ENCODE results near the gene OGDH. TPM values are rescaled to one million over a fixed set of nuclear protein-coding genes. Genes with fewer than 3 reads are reported as not detected.

The OGDH gene
- total RNA-seq, 1 donor from 2014 or later, result 73.7 TPM

DNA sequence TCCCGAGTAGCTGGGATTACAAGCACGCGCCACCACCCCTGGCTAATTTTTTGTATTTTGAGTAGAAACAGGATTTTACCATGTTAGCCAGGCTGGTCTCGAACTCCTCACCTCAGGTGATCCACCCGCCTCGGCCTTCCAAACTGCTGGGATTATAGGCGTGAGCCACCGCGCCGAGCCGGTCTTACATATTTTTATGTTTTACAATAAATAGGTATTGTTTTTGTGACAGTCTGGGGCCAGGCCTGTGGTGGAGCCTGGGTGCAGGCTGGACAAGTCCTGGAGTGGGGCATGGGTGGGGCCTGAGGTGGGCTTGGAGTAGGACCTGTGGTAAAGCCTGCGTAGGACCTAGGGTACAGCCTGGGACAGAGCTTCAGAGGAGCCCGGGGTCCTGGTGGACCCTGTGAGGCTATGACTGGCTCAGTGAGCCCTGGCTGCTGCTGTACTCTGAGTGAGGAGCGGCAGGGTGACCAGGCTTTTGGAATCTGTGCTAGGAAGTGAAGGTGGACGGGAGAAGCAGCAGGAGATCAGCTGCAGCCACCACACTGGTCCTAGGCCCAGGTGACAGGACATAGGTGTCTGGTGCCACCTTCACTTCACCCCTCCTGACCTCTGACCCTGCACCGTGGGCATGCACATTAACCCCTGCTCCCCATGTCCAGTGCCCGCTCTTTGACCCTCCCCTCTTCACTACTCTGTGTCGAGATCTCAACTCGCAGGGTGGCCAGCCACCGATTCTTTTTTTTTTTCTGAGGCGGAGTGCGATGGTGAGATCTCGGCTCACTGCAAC, 132.6 kb downstream of the OGDH start:
- Histone ChIP-seq H3K9ac (ENCODE audit: low read length) (no peak overlapping the region), H3K9me3 (ENCODE audit: insufficient read depth, low read depth, low read length) (no peaks in the 10 kb centered on the region), H3K4me3 (ENCODE audit: insufficient read depth, low read depth, low read length) (no peak overlapping the region), H3K27me3 (ENCODE audit: insufficient read depth, low read length) (no peaks in the 10 kb centered on the region), H4K20me1 (ENCODE audit: insufficient read depth, low read length) (no peaks in the 10 kb centered on the region), H3K27ac (ENCODE audit: low read depth, low read length) (no peak overlapping the region), H2AFZ (ENCODE audit: low read depth, low read length) (no peak overlapping the region), H3K4me1 (ENCODE audit: insufficient read depth, low read length) (peaks cover 4% of the 10 kb centered on the region), H3K79me2 (ENCODE audit: insufficient read depth, low read length) (no peaks in the 10 kb centered on the region), H3K36me3 (ENCODE audit: insufficient read depth, low read length) (no peaks in the 10 kb centered on the region), H3K4me2 (ENCODE audit: low read length) (no peak overlapping the region)
- no peak for DNase-seq (ENCODE audit: low read depth)
- Mint-ChIP-seq H3K4me1 (ENCODE audit: low read depth, unreplicated experiment) (no peaks in the 10 kb centered on the region), H3K27ac (ENCODE audit: unreplicated experiment) (no peak overlapping the region), H3K9me3 (ENCODE audit: unreplicated experiment) (no peaks in the 10 kb centered on the region), H3K27me3 (ENCODE audit: low read depth, unreplicated experiment) (no peaks in the 10 kb centered on the region), H3K36me3 (ENCODE audit: low read depth, unreplicated experiment) (no peaks in the 10 kb centered on the region), H3K4me3 (ENCODE audit: unreplicated experiment) (no peak overlapping the region)
- TF ChIP-seq EZH2 (IDR thresholded peaks at IDR 0.05; ENCODE audit: insufficient read depth, low read length), result no peak
- TF ChIP-seq, protein P1, sequence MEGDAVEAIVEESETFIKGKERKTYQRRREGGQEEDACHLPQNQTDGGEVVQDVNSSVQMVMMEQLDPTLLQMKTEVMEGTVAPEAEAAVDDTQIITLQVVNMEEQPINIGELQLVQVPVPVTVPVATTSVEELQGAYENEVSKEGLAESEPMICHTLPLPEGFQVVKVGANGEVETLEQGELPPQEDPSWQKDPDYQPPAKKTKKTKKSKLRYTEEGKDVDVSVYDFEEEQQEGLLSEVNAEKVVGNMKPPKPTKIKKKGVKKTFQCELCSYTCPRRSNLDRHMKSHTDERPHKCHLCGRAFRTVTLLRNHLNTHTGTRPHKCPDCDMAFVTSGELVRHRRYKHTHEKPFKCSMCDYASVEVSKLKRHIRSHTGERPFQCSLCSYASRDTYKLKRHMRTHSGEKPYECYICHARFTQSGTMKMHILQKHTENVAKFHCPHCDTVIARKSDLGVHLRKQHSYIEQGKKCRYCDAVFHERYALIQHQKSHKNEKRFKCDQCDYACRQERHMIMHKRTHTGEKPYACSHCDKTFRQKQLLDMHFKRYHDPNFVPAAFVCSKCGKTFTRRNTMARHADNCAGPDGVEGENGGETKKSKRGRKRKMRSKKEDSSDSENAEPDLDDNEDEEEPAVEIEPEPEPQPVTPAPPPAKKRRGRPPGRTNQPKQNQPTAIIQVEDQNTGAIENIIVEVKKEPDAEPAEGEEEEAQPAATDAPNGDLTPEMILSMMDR (IDR thresholded peaks at IDR 0.05; ENCODE audit: insufficient read depth, low read depth, low read length), result no peak
- no peak for FAIRE-seq

DNA sequence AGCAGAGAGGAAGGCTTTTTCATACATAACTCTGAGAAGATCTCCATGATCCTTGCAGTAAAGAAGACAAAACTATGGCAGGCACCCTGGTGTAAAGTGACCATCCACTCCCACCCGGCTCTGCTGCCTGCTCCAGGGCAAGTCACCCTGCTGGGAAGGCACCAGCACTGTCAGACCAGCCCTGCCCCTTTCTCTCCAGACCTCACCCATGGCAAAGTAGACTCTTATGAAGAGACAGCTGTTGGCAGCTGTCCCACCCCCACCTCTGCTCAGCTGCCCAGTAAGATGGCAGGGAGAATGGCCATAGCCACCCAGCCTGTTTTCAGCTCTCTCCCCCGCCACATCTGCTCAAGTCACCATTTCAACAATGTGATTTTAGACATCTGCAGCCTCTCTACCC, 133.6 kb downstream of the OGDH start:
- DNase-seq (ENCODE audit: low read depth) (no peak), FAIRE-seq (no peak)
- no peaks in the 10 kb centered on the region for H3K36me3 ChIP-seq (ENCODE audit: insufficient read depth, low read length)
- Mint-ChIP-seq H3K4me3 (ENCODE audit: unreplicated experiment) (no peak overlapping the region), H3K4me1 (ENCODE audit: low read depth, unreplicated experiment) (no peaks in the 10 kb centered on the region), H3K27ac (ENCODE audit: unreplicated experiment) (no peak overlapping the region), H3K36me3 (ENCODE audit: low read depth, unreplicated experiment) (no peaks in the 10 kb centered on the region), H3K27me3 (ENCODE audit: low read depth, unreplicated experiment) (no peaks in the 10 kb centered on the region), H3K9me3 (ENCODE audit: unreplicated experiment) (no peaks in the 10 kb centered on the region)
- no peak overlapping the region for H3K27ac ChIP-seq (ENCODE audit: low read depth, low read length)
- no peak for TF ChIP-seq EZH2 (IDR thresholded peaks at IDR 0.05; ENCODE audit: insufficient read depth, low read length)
- H3K9ac ChIP-seq (ENCODE audit: low read length), result no peak overlapping the region
- H3K4me3 ChIP-seq (ENCODE audit: insufficient read depth, low read depth, low read length), result no peak overlapping the region
- no peaks in the 10 kb centered on the region for H4K20me1 ChIP-seq (ENCODE audit: insufficient read depth, low read length)
- H3K4me2 ChIP-seq (ENCODE audit: low read length), result no peak overlapping the region
- no peaks in the 10 kb centered on the region for H3K4me1 ChIP-seq (ENCODE audit: insufficient read depth, low read length)
- H3K9me3 ChIP-seq (ENCODE audit: insufficient read depth, low read depth, low read length), result no peaks in the 10 kb centered on the region
- H2AFZ ChIP-seq (ENCODE audit: low read depth, low read length), result no peak overlapping the region
- no peaks in the 10 kb centered on the region for H3K79me2 ChIP-seq (ENCODE audit: insufficient read depth, low read length)
- no peaks in the 10 kb centered on the region for H3K27me3 ChIP-seq (ENCODE audit: insufficient read depth, low read length)

DNA sequence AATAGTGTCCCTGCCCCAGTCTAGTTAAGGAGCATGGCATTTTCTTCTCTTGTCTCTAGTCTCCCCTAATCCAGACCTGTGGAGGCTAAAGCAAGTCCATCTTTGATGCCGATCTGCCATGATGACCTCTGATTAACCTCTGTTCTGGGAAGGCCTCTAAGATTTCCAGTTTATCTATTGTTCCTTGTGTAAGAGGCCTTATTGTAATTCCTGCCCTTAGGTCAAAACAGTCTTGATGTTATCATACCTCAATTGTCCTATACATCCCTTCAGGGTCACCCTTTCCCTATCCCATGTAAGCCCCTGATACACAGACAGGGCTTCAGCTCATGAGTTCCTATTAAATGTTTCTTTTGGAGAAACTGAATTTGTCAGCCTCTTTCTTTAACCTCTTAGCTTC, 137.3 kb downstream of the OGDH start:
- Histone ChIP-seq H3K4me3 (ENCODE audit: insufficient read depth, low read depth, low read length) (no peak overlapping the region), H3K27ac (ENCODE audit: low read depth, low read length) (no peak overlapping the region), H3K9me3 (ENCODE audit: insufficient read depth, low read depth, low read length) (no peaks in the 10 kb centered on the region), H3K36me3 (ENCODE audit: insufficient read depth, low read length) (no peaks in the 10 kb centered on the region), H3K4me1 (ENCODE audit: insufficient read depth, low read length) (no peaks in the 10 kb centered on the region), H3K27me3 (ENCODE audit: insufficient read depth, low read length) (no peaks in the 10 kb centered on the region), H4K20me1 (ENCODE audit: insufficient read depth, low read length) (no peaks in the 10 kb centered on the region), H3K79me2 (ENCODE audit: insufficient read depth, low read length) (no peaks in the 10 kb centered on the region), H3K9ac (ENCODE audit: low read length) (no peak overlapping the region), H3K4me2 (ENCODE audit: low read length) (no peak overlapping the region), H2AFZ (ENCODE audit: low read depth, low read length) (no peak overlapping the region)
- H3K9me3 Mint-ChIP-seq (ENCODE audit: unreplicated experiment), result no peaks in the 10 kb centered on the region
- H3K36me3 Mint-ChIP-seq (ENCODE audit: low read depth, unreplicated experiment), result no peaks in the 10 kb centered on the region
- TF ChIP-seq, protein P1 (IDR thresholded peaks at IDR 0.05; ENCODE audit: insufficient read depth, low read depth, low read length), result no peak
- no peak for TF ChIP-seq EZH2 (IDR thresholded peaks at IDR 0.05; ENCODE audit: insufficient read depth, low read length)
- H3K27me3 Mint-ChIP-seq (ENCODE audit: low read depth, unreplicated experiment), result no peaks in the 10 kb centered on the region
- no peak for DNase-seq (ENCODE audit: low read depth)
- H3K27ac Mint-ChIP-seq (ENCODE audit: unreplicated experiment), result no peak overlapping the region
- H3K4me3 Mint-ChIP-seq (ENCODE audit: unreplicated experiment), result no peak overlapping the region
- FAIRE-seq, result no peak
- H3K4me1 Mint-ChIP-seq (ENCODE audit: low read depth, unreplicated experiment), result peaks cover 3% of the 10 kb centered on the region
